GM12865 (cell line): ENCODE data around the gene TNFAIP8L2.

Source experiments
- DNase-seq: peaks from one replicate; pipeline ENCODE4 v3.0.0; 2010; ENCODE audit warnings: low read depth
- H3K4me3 ChIP-seq: 2 replicates; pipeline ENCODE4 v1.5.1; 2011; ENCODE audit warnings: mild to moderate bottlenecking, low read depth, low read length, control low read depth
- TF ChIP-seq, protein P1 (sequence below): IDR thresholded peaks from 2 replicates; pipeline ENCODE4 v1.5.1; 2011; ENCODE audit warnings: low read length, control low read depth, low read depth, inconsistent platforms; ENCODE audit not compliant: insufficient read depth; ENCODE audit errors: missing control alignments

The TNFAIP8L2 gene

DNA sequence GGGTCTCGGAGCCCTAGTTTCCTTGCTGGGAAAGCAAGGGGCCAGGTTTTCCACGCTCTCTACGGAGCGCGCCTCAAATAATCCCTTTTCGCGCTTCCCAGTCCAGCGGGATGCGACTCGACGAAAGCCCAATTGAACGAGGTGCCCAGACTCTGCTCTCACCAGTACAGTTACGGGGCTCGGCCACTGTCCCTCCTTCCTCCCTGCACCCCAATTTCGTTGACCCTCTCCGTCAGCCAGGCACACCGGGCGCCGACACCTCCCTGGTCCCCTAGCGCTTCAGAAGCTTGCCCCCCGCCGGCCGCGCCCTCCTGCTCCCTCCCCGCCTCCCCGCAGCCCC, 10.4 kb upstream of the TNFAIP8L2 start:
- peak overlapping the region; percentile 55 for H3K4me3 ChIP-seq
- TF ChIP-seq, protein P1, sequence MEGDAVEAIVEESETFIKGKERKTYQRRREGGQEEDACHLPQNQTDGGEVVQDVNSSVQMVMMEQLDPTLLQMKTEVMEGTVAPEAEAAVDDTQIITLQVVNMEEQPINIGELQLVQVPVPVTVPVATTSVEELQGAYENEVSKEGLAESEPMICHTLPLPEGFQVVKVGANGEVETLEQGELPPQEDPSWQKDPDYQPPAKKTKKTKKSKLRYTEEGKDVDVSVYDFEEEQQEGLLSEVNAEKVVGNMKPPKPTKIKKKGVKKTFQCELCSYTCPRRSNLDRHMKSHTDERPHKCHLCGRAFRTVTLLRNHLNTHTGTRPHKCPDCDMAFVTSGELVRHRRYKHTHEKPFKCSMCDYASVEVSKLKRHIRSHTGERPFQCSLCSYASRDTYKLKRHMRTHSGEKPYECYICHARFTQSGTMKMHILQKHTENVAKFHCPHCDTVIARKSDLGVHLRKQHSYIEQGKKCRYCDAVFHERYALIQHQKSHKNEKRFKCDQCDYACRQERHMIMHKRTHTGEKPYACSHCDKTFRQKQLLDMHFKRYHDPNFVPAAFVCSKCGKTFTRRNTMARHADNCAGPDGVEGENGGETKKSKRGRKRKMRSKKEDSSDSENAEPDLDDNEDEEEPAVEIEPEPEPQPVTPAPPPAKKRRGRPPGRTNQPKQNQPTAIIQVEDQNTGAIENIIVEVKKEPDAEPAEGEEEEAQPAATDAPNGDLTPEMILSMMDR: no peak
- no peak for DNase-seq

DNA sequence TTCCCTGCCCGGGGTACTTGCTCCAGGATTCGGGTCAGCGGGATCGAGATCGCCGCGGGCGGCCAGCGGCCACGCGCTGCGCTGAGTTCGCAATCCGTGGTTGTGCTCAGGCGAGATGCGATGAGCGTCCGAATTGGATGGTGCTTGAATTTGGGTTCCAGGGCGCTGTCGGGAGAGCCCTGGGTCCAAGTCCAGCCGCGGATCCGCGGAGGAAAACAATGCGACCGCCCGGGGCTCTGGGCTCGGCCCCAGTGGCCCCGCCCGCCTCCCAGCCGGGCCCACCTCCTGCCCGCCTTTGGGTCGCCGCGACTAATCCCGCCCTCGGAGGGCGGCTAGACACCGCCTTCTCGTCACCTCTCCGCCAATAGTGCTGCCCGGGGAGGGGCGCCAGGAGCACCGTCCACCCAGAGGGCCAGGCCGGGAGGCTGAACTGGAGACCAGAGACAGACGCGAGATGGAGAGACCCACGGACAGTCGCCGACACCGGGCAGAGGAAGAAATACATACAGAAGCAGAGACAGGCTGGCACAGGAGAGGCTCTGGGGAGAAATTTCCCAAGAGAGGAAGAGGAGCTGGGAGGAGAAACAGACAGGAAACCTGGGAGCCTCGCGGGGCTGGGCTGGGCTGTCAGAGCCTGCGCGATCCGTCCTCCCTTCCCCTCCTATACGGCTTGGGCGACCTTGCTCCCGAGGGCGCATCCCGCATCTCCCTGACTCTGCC, 9.9 kb upstream of the TNFAIP8L2 start, which contains the start of gene SEMA6C:
Gene SEMA6C, minus strand, starts transcription at position 220 of the 720 bp plus-strand sequence. CDS start 4,010 bp downstream, outside the sequence.
- peak within 1 kb of the TSS; percentile 55 for H3K4me3 ChIP-seq
- TF ChIP-seq, protein P1: no peak
- peak; percentile 85 for DNase-seq

DNA sequence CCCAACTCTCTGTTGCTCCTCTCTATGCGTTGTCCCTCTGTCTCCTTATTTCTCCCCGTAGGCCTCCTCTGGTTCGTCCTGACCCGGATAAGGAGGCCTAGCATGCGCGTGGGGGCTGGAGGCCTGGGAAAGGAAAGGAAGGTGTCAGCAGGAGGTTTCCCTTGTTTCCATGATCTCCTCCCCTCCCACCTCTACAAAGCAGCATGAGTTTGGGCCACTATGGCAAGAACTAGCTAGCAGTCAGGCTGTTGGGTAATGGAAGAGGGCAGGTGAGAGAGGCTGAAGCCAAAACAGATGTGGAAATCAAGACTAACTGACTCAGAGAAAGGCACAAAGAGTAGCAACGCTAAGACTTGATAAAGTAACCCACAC, 9.3 kb upstream of the TNFAIP8L2 start:
- peak overlapping the region; percentile 55 for H3K4me3 ChIP-seq
- TF ChIP-seq, protein P1: no peak
- no peak for DNase-seq

DNA sequence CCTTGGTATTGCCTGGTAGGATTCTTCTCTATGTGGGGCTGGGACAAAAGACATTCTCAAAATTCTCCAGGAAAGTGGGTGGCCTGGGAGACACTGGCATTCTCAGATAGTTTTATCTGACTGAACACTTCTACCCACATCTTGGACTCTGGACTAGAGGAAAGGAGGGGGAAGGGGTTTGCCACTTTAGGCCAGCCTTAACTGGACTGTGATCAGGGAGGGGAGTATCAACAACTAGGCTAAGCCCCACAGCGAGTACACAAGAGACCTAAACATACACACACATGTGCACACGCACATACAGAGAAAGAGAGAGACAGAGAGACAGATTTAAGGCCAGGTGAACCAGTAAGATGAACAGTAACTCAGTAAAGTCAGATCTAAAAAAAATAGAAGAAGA, 8.8 kb upstream of the TNFAIP8L2 start:
- no peak overlapping the region for H3K4me3 ChIP-seq
- DNase-seq: no peak
- TF ChIP-seq, protein P1: no peak

DNA sequence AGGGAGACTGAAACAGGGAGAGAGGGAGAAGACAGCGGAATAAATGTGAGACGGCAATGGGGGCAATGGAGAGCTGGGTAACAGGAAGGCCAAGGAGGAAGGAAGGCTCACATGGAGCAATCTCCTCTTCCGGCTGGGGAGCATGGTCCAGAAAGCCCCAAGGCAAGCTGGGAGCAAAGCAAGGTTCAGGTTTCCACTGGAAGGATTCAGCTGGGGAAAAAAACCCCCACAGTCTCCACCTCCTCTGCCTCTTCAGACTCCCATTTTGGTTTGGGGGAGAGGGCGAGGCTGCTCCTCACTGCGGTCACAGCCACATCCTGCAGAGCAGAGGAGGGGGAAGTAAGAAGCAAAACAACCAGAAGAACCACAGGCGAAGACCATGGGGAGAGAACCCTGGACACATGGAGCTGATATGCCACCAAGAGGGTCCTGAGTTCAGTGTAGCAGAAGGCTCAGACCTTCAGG, 650 bp downstream of the TNFAIP8L2 start:
- peak overlapping the region; percentile 79 for H3K4me3 ChIP-seq
- TF ChIP-seq, protein P1: no peak
- peak; percentile 73 for DNase-seq

DNA sequence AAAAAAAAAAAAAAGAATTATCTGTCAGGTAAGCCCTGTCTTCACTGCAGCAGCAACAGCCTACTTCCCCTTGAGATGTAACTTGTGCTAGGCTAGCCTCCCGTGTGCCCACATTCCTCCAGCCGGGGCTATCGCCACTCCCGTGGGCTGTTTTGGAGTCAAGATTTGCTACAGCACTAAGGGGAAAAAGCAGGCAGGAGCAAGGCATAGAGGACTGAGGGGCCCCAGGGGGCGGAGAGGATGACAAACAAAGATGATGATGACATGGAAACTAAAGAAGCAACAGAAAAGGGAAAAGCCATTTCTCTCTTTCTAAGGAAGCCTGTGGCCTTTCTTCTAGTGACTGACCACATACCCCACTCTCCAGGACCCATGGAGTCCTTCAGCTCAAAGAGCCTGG, 1.9 kb downstream of the TNFAIP8L2 start:
- DNase-seq: no peak
- H3K4me3 ChIP-seq: no peak overlapping the region
- TF ChIP-seq, protein P1: no peak

DNA sequence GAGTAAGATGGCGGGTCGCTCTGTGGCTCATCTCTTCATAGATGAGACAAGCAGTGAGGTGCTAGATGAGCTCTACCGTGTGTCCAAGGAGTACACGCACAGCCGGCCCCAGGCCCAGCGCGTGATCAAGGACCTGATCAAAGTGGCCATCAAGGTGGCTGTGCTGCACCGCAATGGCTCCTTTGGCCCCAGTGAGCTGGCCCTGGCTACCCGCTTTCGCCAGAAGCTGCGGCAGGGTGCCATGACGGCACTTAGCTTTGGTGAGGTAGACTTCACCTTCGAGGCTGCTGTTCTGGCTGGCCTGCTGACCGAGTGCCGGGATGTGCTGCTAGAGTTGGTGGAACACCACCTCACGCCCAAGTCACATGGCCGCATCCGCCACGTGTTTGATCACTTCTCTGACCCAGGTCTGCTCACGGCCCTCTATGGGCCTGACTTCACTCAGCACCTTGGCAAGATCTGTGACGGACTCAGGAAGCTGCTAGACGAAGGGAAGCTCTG, 2.4 kb downstream of the TNFAIP8L2 start:
- no peak overlapping the region for H3K4me3 ChIP-seq
- no peak for DNase-seq
- TF ChIP-seq, protein P1: no peak
